Dermis microvascular lymphatic vessel endothelial cell (primary cell): ENCODE data around the gene C11orf21. TPM values are rescaled to one million over a fixed set of nuclear protein-coding genes. Genes with fewer than 3 reads are reported as not detected.

Source experiments
- DNase-seq, 2 donors: peaks; one replicate each; pipeline versions ENCODE4 v3.0.0 to v3.0.0-alpha.2; 2010; ENCODE audit warnings: low read depth in 2 of 2
- total RNA-seq: library from RNA; depleted of rRNA; stranded (reverse); fragments of >200 nt; gene quantifications from 2 replicates; pipeline ENCODE4 v1.2.1, GENCODE V29; 2014

The C11orf21 gene
- total RNA-seq, 1 donor from 2014 or later, result not detected

DNA sequence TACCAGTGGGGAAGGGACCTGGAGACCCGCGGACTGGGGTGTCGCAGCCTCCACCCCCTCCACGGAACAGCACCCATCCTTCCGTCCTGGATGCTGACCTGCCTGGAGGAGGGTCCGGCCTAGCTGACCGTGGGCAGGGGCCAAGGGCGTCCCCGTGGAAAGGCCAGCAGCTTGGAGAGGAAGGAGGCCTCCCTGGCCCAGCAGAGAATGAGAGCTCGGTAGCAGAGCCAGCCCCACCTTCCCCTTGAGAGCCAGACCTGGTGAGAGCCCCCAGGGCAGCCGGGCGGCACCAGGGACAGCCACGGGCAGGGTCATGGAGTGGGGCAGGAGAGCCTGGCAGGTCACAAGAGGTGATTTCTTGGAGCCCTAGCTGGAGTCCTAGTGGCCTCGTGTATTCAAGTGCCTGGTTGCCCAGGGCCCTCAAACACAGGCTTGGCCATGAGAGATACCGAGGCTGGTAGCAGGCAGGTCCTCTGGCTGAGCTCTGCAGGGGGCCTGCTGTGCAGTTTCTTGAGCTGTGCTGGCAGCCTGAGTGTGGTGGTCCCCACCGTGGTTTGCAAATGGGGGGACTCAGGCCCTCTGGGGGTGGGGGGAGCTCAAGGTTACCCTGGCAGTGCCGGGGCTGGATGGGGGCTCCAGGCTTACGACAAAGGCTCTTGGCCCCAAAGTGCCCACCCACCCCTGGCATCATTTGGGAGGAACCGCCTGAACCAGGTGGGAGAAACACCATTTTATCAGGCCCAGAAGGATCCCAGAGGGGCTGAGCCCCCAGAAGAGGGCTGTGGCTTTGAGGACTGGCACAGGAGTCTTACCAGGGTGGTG lies 7.7 kb upstream of the C11orf21 start:
- no peak for DNase-seq

DNA sequence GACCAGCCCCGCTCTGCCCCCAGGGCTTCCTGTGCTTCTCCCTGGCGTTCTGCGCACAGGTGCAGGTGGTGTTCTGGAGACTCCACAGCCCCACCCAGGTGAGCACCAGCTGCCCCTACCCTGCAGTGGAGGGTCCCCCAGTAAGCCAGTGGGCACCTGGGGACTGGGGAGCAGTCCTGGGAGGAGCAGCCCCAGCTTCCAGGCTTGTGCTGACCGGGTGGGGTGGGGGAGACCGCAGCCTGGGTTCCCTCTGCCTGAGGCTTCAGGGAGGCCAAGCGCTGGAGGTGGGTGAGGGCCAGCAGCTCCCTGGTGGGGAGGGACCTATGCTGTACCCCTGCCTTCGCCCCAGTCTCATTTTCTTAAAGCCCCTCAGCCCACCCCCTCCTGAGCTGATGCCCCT lies 7.0 kb upstream of the C11orf21 start:
- DNase-seq, result no peak

DNA sequence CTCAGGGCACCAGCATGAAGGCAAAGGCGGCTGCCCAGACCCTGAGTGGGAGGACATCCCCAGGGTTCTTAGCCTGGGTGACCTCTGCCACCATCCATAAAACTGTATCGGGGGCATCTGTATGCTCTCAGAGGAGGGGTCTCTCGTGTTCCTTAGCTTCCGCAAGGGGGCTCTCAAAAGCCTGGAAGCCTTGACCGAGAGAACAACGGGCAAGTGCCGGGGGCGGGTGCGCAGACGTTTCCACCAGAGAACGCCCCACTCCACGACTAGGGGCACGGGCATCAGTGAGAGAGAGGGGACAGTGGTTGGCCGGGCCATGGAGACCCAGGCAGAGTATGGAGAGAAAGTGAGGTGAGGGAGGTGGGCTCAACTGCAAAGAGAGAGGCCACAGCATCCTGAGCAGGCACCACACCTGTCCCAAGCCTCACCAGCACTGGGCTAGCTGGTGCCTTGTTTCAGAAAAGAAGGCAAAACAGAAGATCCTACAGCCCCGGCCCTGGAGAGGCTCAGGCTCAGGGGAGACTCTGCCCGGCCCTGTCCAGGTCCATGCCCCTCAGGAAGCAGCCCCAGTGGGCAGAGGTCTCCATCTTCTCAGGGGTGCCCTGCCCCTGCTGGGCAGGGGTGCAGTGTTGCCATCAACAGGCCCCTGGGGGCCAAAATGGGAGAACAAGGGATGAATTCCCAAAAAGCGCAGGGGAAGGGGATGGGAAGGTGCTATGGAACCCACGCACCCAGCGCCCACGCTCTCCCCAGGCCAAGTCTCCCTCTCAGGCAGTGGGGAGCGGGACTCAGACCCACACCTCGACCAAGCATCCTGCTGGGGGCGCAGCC lies 6.0 kb upstream of the C11orf21 start:
- no peak for DNase-seq

DNA sequence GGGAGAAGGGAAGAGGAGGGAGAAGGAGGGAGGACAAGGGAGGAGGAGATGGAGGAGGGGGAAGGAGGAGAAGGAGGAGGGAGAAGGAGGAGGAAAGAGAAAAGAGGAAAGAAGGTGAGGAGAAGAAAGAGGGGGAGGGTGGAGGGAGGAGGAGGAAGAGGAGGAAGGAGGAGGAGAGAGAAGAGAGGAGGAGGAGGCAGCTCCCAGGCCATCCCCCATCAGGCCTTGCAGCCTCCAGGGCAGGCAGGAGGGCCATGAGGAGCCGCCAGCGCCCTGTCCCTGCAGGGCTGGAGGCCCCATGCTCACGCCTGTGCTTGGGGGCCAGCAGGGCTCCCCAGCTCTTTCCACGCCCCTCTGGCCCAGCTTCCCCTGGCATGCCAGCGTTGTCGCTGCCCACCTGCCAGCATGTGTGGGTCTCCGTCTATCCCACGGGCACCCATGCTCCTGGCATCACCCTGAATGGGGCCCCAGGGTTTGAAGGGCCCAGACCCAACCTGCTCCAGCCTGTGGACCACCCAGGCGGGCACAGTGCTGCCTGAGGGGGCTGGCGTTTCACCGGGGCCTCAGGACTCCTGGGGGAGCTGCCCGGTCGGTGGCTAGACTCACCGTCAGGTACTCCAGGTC lies 5.3 kb upstream of the C11orf21 start:
- DNase-seq, result no peak

DNA sequence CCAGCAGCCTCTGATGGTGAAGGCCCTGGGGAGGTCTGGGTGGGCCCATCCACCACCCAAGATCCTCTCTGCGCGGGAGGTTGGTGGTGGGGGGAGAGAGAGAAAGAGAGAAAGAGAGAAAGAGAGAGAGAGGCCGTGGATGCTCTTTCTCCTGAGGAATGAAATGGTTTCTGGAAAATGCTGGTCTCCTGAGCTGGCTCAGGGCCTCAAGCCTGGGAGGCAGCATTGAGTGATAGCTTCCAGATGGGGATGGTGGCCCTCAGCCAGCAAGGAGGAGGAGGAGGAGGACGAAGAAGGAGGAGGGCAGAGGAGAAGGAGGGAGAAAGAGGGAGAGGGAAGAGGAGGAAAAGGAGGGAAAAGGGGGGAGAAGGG lies 4.7 kb upstream of the C11orf21 start:
- DNase-seq, result no peak

DNA sequence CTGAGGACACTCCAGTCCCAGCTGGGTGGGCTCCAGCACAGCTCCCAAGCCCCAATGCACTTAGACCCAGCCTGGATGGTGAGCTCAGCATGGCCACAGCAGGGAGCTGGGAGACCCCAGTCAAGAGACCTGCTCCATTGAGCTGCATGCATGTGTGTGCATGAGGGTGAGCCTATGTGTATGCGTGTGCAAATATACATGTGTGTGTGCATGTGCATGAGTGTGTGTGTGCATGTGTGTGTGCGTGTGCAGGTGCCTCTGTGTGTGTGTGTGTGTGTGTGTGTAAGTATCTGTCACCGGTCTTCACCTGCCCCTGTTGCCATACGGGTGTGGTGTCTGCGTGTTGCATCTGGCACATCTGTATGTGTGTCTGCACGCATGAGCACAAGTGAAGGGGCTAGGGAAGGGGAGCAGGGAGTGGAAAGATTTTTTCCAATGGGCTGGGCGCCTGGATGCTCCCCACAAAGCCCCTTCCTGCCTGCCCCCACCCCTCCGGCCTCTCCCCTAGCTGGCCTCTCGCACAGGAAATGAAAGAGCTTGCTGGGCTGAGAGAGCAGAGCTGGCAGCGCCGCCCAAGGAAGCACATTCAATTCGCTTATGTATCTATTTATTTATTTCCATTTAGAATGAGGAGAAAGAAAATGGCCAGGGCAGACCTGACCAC lies 4.2 kb upstream of the C11orf21 start:
- peak; percentile 33 to 46 for DNase-seq

DNA sequence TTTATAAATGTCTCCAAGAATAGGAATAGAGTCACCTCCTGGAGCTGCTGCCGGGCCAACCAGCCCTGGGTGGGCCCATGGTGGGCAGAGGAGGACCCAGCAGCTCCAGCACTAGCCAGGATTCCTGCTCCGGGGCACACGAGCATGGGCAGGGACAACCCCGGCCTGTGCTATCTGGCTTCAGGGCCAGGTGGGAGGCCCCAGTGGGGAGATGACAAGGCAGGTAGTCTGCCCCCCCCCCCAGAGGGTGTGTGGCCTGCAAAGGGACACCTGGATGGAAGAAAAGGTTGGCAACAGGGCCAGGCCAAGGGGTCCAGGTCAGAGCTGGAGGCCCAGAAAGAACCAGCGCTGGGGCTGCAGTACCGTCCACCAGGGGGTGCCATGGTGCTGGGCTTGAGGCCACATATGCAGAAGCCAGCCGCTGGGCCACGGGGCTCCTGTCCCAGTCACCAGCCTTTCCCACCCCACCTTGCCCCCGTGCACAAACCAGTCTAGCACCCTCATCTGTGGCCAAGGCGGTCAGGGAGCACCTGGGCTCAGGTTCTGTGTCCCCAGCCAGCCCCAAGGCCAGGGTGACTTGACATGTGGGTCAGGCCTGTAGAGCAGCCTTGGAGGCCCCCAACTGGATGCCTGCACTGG lies 3.5 kb upstream of the C11orf21 start:
- peak; percentile 50 to 71 for DNase-seq

DNA sequence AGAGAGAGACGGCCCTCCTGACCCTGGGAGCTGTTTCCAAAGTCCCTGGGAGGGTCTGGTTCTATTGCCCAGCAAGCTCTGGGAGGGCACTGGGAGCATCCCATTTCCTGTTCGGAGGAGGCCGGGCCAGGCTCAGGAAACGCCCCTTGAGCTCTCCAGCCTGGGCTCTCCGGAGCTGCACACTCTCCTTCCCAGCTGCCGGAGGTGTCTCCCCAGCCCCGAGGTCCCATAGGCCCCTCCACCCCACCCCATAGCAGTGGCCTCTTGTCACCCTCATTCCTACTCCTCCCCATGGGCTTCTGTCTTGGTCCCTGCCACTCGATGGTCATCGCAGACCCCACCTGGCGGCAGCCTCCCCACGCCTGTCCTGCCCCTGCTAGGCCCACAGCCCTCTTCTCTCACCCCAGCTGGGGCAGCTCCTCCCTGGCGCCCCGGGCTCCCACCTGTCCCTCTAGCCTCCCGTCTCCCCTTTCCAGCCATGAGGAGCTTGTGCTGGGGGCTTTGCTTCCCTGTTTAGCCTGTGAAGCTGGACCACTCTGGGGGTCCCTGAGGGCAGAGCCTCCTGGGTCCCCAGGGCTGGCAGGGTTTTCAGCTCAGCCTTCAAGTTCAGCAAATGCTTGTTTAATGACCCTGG lies 2.9 kb upstream of the C11orf21 start:
- DNase-seq, result no peak

DNA sequence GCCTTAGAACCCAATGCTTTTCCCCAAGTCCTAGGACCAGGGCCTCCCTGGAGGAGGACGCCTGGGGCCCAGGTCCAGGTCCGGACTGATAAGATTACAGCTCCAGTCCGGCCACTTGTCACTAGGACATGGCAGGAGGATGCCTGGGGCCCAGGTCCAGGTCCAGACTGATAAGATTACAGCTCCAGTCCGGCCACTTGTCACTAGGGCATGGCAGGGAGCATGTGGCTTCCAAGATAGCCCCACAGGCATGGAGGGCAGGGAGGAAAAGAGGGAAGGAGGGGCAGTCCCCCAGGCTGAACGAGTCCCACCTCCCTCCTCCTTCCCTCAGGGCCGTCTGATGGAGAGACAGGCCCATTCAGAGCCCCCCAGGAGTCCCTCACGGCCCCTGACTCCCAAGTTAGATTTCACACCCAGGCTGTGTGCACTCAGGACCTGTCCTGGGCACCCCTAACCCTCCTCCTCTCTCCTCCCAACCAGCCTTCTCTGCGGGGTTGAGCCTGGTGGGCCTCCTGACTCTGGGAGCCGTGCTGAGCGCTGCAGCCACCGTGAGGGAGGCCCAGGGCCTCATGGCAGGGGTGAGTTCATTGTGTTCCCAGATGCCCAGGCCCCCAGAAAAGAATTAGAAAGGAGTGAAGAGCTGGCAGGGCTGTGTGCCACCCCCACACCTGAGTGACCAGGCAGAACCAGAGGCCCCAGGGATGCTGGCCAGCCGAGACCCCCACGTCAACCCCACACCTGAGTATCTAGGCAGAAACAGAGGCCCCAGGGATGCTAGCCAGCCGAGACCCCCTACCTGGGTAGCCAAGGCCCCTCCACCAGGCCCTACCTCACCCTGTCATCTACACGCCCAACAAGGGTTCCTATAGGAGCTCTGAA lies 2.1 kb upstream of the C11orf21 start:
- no peak for DNase-seq

DNA sequence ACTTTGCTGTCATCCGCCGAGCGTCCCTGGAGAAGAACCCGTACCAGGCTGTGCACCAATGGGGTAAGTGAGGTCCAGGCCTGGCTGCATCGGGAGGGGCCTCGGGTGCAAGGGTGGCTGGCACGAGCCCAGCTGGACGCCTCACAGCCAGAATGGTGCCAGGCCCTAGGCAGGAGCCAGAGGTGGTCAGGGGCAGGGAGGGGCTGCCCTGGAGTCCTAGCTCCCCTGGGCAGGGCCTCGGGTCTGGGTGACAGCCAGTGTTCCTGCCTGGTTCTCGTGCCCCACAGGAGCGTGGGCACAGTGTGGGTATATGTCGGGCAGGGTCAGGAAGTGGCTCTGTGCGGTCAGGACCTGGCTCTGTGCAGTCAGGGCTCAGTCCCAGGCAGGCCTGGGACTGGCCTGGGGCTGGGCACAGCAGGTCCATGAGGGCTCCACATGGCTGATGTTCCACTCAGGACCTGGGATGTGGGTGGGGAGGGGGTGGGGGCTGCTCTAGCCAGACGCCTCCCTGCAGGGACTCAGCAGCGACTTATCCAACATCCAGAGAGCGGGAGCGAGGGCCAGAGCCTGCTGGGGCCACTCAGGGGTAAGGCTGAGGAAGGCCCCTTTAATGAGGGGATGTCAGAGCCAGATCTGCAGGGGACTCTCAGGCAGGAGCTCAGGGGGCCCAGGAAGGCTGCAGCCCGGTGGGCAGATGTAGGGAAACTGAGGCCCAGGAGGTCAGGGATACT lies 1.3 kb upstream of the C11orf21 start:
- no peak for DNase-seq

DNA sequence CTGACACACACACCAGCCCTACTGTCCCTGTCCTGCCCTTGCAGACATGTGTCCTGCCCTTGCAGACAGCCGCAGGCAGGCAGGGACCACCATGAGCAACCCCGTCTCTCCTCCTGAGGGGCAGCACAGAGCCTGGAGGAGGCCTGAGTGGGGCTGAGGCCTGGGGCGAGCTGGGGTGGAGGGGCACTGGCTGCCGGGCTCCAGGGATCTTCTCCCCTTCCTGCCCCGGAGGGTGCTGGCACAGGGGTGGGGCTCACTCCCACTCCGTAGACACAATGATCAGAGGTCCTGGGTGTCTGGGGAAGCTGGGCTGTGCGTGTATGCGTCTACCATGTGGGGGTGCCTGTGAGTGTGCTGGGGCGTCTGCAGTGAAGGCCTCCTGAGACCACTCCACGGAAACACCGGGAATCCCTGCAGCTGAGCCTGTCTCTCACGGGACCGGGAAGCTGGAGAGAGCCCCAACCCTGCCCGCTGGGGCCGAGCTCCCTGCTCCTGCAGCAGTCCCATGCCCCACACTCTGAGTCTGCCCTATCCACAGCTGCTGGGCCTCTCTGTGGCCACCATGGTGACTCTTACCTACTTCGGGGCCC lies 683 bp upstream of the C11orf21 start:
- no peak for DNase-seq

DNA sequence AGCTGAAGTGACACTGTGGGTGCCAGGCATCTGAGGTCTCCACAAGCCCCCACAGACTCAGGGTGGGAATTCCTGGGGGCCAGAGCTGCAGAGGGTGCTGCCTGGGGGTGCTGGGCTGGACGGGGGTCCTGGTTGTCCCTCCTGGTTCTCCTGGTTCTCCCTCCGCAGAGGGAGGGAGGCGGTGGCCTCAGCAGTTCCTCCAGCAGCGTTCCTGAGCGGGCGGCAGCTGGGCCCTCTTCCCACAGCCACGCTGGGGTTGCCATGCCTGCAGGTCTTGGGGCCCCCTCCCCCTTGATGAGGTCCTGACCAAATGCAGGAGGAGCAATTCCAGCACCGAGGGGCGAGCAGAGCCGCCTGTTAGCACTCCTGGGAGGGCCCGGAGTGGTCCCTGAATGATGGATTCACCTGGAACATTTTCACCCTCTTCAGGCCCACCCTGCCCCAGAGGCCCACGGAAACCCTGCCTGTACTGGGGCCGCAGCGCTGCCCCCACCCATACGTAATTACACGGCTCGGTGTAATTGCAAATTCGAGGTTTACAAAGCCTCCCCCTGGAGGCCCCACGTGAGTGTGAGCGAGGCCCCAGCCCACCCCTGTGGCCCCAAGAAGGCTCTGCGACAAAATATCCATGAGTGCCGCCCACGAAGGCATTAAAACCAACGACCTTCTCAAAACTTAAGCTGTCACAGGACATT lies 635 bp downstream of the C11orf21 start:
- DNase-seq, result no peak

DNA sequence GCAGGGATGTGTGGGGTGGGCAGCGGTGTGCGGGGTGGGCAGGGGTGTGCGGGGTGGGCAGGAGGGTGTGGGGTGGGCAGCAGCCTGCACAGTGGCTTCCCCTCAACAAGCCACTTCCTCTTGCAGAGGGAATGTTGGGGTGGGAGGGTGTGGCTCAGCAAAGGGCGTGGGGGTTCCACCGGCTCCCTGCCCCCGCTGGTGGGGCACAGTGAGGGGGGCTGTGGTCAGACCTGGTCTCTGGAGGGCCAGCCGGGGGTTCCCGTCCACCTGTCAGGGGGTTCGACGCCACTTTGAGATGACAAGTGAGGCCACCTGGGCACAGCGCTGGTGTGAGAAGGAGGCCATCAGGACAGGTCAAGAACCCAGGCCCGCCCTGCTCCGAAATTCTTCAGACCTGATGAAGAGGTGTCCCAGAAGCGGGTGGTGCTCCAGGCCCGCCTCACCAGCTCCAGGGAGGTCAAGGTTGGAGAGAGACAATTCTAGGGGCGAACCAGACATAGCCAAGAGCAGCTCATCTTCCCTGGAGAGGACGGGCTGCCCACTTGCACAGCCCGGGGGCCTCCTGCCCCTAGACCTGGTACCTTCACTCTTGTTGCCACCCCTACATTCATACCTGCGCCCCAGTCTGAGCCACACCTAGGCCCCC lies 1.3 kb downstream of the C11orf21 start:
- DNase-seq, result no peak

DNA sequence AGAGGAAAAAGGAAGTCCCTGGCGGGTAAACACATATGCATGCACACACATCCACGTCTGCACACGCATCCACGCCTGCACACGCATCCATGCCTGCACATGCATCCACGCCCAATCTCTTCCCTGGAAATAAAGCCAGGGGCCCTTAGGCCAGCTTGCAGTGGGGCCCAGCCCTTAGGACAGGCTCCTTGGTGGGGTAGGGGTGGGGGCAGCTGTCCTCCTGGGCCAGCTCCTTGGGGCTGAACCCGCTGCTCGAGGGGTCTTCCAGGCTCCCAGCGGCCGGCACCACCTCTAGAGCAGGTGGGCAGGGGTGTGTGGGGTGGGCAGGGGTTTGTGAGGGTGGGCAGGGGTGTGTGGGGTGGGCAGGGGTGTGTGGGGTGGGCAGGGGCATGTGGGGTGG lies 1.9 kb downstream of the C11orf21 start:
- DNase-seq, result no peak

DNA sequence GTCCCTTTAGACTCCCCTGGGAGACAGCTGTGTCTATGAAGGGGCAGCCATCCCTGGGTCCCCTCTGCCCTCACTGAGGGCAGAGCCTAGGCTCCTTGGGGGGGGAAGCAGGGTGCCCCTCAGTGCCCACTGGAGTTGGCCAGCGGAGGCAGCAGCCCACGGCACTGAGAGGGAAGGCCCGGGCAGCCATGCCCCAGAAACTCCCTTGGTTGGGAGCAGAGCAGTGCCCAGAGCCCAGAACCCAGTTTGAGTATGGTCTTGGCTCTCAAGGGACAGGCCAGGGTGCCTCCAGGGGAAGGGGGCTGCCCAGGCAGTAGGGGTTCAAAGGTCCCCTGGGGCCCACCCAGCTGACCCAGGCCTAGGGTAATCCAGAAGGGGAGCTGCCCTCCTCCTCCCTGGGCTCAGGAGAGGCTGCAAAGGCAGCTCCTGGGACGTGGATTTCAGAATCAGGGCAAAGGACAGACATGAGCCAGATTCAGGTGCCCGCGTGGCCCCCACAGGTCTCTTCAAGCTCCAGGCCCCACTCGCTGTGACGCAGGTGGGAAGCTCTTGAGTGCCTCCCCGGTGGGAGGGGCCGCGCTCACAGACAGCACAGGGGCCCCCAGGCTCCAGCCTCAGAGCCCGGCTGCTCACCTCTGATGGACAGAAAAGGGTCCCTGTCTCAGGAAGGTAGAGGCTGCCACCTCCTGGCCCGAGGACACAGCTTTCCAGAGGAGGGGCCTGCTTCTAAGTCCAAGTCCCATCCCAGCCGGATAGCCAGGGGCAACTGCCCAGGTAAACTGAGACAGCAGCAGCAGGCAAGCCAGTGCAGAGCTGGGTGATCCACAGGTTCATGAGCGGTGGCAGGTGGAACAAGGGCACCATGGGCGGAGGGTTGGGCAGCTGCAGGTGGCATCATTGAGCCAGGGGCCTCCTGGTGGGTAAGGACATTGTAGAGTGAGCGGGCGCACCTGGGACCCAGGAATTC lies 2.6 kb downstream of the C11orf21 start:
- DNase-seq, result no peak

DNA sequence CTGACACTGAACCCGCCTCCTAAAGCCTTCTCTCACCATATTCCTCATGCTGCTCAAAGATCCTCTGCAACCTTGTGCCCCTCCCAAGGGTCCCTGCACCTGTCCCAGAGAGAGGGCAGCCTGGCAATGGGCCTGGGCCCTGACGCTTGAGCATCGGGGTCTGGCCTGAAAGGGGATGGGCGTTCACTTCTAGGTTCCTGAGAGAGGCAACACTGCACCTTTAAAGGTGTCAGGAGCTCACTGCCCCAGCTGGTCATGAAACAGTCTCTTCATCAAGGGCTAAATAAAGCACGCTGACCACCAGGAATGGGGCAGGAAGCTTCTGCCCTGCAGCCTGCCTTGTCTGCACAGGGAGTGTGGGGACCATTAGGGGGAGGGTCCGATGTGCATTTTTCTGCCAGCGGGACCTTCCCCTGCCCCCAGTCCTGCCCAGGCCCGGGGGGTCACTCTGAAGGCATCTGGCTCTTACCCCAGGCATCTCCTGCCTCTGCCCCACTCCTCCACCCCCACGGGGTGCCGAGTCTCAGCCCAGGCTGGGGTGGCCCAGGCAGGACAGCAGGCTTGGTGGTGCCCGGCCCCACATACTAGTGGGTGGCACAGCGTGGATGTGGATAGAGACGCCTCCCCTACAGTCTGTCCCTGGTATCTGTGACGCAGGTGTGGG lies 3.5 kb downstream of the C11orf21 start:
- no peak for DNase-seq
